IPS-18a (cell line): ENCODE data around the gene ZNF771.

ENCODE experiments used
- H3K27ac ChIP-seq: one replicate; pipeline ENCODE4 v1.5.1; 2013; ENCODE audit warnings: low read length
- H3K27me3 ChIP-seq: one replicate; pipeline ENCODE4 v1.6.1; 2013; ENCODE audit warnings: mild to moderate bottlenecking, low read length; ENCODE audit not compliant: control insufficient read depth, insufficient read depth
- H3K36me3 ChIP-seq: one replicate; pipeline ENCODE4 v1.6.1; 2013; ENCODE audit warnings: low read depth, low read length; ENCODE audit not compliant: control insufficient read depth
- H3K4me1 ChIP-seq: one replicate; pipeline ENCODE4 v1.6.1; 2013; ENCODE audit warnings: low read depth, low read length; ENCODE audit not compliant: control insufficient read depth
- H3K4me3 ChIP-seq: one replicate; pipeline ENCODE4 v1.5.1; 2013; ENCODE audit warnings: low read length
- H3K9ac ChIP-seq: one replicate; pipeline ENCODE4 v1.6.1; 2013; ENCODE audit warnings: mild to moderate bottlenecking, low read length, moderate library complexity
- H3K9me3 ChIP-seq: one replicate; pipeline ENCODE4 v1.6.1; 2013; ENCODE audit warnings: low read depth, low read length; ENCODE audit not compliant: control insufficient read depth

The ZNF771 gene

DNA sequence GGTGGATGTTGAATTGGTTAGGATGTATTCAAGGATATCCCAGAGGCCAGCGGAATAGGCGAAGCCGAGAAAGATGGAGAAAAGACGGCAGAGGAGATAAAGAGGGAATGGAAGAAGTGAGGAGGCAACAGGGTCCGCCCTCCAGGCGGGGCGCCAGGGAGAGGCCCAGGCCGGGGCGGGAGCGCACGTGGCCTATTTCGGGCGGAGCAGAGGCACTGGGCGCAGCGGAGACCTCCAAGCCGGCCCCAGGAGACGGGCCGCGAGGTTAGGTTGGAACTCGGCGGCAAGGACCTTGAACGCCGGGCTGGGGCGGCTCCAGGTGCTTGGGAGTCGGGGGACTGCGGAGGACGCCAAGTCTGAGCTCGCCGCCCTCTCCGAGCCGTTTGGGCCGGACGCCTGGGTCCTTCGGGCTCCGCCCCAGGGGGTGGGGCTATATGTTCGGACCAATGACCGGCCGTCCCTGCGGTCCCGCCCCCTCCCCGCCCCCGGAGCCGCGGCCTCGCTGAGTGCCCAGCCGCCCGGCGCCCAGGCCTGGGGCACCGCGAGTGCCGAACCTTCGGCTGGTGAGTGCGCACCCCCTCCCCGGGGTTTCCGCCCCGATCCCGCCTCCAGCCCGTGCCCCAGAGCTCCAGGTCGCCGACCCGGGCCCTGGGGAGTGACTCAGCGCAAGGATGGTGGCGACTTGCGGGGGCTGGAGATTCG is at the start of gene ZNF771:
Gene ZNF771, plus strand, starts transcription at position 505 of the 702 bp plus-strand sequence. CDS start 448 bp downstream, outside the sequence.
- peak within 1 kb of the TSS; percentile 3 for H3K27ac ChIP-seq
- H3K9me3 ChIP-seq, result no peaks in the 10 kb centered on the region
- H3K4me3 ChIP-seq, result peak within 1 kb of the TSS; percentile 56
- peaks cover 3% of the 10 kb centered on the region for H3K4me1 ChIP-seq
- peak within 1 kb of the TSS; percentile 63 for H3K9ac ChIP-seq
- peaks cover 5% of the 10 kb centered on the region for H3K36me3 ChIP-seq
- H3K27me3 ChIP-seq, result no peaks in the 10 kb centered on the region

DNA sequence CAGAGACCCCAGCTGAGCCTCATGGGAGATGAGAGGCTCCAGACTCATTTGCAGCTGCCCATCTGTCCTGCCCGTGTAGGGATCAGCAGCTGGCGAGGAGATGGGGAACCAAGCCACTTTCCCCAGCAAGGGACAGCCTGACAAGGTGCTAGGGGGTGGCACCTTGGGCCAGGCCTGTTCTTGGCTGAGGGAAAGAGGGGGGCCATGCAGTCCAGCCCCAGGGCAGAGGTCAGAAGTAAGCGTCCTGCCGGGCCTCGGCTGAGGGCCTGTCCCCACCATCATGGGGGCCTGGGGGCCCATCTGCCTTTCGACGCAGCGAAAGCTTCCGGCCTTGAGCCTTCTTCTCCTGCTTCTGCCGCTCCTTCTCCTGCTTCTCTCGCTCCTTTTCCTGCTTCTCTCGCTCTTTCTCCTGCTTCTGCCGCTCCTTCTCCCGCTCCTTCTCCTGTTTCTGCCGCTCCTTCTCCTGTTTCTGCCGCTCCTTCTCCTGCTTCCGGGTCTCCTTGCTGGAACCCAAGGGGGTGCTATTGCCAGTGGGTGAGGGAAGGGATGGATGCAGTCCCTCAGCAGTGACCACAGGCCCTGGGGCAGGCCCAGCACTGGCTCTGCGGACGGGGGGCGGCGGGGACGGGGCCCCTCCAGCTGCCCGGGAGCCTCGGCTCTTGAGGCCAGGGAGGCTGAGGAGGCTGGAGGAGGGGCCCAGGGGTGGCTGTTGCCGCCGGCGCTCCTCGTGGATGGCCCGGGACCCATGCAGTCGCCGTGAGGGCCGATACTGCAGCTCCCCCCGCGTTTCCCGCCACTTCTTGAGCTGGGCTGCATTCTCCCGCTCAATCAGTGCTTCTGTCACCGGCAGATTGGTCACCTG is 49.5 kb upstream of the ZNF771 start:
- H3K9me3 ChIP-seq, result no peaks in the 10 kb centered on the region
- no peak overlapping the region for H3K27ac ChIP-seq
- H3K27me3 ChIP-seq, result no peaks in the 10 kb centered on the region
- peaks cover 4% of the 10 kb centered on the region for H3K4me1 ChIP-seq
- H3K9ac ChIP-seq, result no peak overlapping the region
- H3K36me3 ChIP-seq, result peaks cover 5% of the 10 kb centered on the region
- H3K4me3 ChIP-seq, result no peak overlapping the region

DNA sequence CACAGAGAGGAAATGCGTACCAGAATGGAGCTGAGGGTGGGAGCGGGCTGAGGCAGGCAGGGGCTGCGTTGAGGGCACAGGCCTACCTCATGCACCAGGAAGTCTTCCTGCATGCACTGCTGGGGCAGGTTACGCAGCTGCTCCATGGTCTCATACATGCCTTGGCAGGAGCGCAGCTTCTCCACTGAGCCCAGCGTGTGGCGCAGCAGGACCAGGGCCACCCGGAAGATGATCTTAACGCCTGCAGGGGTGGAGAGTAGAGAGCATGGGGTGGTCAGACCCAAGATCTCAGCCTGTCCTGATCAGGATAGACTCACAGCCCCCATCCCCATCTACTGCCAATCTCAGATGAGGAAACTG is 48.8 kb upstream of the ZNF771 start:
- Histone ChIP-seq H3K27ac (no peak overlapping the region), H3K9me3 (no peaks in the 10 kb centered on the region), H3K36me3 (no peaks in the 10 kb centered on the region), H3K4me3 (no peak overlapping the region), H3K4me1 (peaks cover 4% of the 10 kb centered on the region), H3K9ac (no peak overlapping the region), H3K27me3 (no peaks in the 10 kb centered on the region)

DNA sequence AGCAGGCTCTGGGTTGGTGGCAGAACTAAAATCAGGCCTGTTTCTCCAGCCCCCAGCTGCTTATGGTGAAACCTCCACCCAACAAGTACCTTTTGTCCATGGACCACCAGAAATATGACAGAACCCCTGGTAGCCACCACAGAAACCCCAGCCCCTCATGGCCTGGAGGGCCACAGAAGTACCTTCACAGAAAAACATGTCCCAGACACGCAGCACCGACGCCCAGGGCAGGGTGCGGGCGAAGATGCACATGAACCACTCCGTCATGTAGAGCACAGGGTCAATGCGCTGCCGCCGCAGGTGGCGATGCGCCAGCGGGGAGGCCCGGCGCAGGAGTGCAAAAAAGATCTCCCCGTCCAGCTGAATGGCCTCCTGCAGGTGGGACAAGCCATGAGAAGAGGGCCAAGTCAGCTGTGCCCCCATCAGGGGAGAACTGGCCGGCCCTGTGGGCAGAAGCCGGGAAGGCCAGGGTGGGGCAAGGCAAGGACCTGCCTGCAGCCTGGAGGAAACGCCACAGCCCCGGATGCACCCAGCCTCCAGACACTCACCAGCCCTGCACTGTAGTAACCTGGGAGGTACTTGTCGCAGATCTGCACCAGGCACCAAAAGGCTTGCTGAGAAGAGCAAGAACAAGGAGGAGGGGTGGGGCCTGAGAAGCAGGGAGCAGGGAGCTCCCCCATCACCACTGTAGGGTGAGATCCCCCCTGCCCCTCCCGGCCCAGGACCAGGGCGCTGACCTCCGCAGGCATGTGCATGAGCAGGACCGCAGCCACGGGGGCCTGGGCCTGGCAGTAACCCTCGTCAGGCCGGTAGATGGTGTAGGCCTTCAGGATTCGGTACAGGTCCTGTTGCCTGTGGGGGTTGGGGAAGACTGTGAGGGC is 48.2 kb upstream of the ZNF771 start:
- no peak overlapping the region for H3K9ac ChIP-seq
- H3K4me1 ChIP-seq, result no peaks in the 10 kb centered on the region
- no peaks in the 10 kb centered on the region for H3K9me3 ChIP-seq
- H3K36me3 ChIP-seq, result no peaks in the 10 kb centered on the region
- H3K4me3 ChIP-seq, result no peak overlapping the region
- no peaks in the 10 kb centered on the region for H3K27me3 ChIP-seq
- H3K27ac ChIP-seq, result no peak overlapping the region

DNA sequence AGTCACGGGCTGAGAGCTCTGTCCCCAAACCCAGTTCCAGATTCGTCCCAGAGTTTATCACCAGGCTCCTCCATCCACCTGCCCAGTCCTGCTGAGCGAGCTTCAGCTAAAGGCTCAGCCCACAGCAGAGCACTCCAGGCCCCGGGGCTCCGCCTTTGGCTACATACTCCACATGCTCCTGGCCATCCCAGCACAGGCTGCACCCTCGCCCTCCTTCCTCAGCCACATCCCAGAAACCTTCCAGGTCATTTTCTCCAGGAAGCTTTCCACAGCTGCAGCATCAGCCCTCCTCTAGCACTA is 47.6 kb upstream of the ZNF771 start:
- no peaks in the 10 kb centered on the region for H3K9me3 ChIP-seq
- no peaks in the 10 kb centered on the region for H3K4me1 ChIP-seq
- H3K27me3 ChIP-seq, result no peaks in the 10 kb centered on the region
- H3K4me3 ChIP-seq, result no peak overlapping the region
- no peaks in the 10 kb centered on the region for H3K36me3 ChIP-seq
- no peak overlapping the region for H3K9ac ChIP-seq
- no peak overlapping the region for H3K27ac ChIP-seq

DNA sequence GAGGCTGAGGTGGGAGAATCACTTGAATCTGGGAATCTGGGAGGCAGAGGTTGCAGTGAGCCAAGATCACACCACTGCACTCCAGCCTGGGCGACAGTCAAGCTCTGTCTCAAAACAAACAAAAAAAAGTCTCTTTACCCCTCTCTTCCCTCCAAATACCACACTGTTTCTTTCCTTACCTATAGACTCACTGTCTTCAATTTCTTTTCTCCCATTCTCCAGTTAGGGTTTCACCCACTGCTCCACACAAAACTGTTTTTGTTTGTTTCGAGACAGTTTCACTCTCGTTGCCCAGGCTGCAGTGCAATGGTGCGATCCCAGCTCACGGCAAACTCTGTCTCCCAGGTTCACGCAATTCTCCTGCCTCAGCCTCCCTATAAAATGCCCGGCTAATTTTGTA is 46.2 kb upstream of the ZNF771 start:
- H3K4me1 ChIP-seq, result no peaks in the 10 kb centered on the region
- no peak overlapping the region for H3K27ac ChIP-seq
- H3K9me3 ChIP-seq, result no peaks in the 10 kb centered on the region
- no peak overlapping the region for H3K4me3 ChIP-seq
- peaks cover 3% of the 10 kb centered on the region for H3K36me3 ChIP-seq
- no peaks in the 10 kb centered on the region for H3K27me3 ChIP-seq
- no peak overlapping the region for H3K9ac ChIP-seq

DNA sequence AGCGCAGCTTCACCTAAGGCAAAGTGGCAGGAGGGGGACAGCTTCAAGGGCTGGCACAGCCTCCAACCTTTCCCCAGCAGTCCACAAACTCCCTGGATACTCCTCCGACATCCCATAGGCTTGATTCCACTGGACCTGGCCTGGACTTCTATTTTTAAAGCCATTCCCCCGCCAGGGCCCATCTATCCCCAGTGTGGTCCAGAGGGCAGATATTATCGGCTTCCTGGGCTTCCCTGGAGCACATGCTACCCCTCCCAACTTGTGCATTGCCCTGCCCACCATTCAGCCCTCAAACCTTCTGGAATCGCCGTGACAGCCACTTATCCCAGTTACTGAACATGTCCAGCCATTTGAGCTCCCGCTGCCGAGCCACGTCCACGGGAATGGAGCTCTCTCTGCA is 42.2 kb upstream of the ZNF771 start:
- Histone ChIP-seq H3K36me3 (peaks cover 3% of the 10 kb centered on the region), H3K9ac (no peak overlapping the region), H3K9me3 (no peaks in the 10 kb centered on the region), H3K4me3 (no peak overlapping the region), H3K4me1 (peaks cover 5% of the 10 kb centered on the region), H3K27ac (no peak overlapping the region), H3K27me3 (no peaks in the 10 kb centered on the region)

DNA sequence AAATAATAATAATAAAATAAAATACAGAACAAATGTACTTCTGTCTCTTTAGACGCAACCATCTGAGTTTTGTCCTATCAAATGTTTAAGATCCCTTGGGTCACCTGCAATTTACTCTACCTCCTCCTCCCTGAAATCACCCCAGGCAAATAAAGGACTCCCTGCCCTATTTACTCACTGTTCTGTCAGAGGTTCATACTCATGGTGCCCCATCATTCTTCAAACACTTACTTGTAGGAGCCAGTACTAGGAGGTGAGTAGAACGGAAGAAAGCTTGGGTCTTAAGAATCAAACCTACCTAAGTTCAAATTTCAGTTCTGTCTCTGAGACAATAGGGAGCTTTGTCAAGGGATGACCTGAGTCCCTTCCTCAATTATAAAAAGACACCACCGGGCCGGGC is 40.9 kb upstream of the ZNF771 start:
- H3K4me3 ChIP-seq, result no peak overlapping the region
- no peaks in the 10 kb centered on the region for H3K9me3 ChIP-seq
- H3K9ac ChIP-seq, result no peak overlapping the region
- peaks cover 7% of the 10 kb centered on the region for H3K4me1 ChIP-seq
- H3K27ac ChIP-seq, result no peak overlapping the region
- H3K36me3 ChIP-seq, result peaks cover 3% of the 10 kb centered on the region
- no peaks in the 10 kb centered on the region for H3K27me3 ChIP-seq

DNA sequence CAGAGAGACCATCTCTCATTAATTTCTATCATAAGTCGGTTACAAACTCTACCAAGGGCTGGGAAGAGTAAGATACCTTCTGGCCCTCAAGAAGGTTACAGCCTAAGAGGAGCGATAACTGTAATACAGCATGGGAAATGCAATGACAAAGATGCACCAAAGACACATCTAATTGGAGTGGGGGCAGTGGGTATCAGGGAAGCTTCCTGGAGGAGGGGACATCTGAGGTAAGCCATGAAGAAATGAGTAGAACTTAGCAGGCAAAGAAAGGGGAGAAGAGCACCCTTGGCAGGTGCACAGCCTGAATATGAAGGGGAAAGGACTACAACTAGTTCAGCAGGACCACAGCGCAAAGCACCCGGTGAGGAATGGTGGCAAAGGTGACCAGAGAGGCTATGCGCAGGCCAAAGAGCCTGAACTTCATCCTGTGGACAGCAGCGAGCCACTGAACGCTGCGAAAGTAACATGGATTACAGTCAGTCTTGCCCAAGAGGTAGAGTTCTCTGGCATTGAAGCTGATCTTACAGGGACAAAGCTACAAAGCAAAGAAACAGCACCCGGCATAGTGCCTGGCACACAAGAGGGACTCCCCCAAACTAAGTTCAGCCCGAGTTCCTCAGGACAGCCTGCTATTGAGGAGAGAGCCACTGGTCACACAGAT is 39.9 kb upstream of the ZNF771 start:
- Histone ChIP-seq H3K27me3 (no peaks in the 10 kb centered on the region), H3K4me3 (peak overlapping the region; percentile 50), H3K27ac (no peak overlapping the region), H3K4me1 (peaks cover 9% of the 10 kb centered on the region), H3K9me3 (no peaks in the 10 kb centered on the region), H3K36me3 (peaks cover 3% of the 10 kb centered on the region), H3K9ac (no peak overlapping the region)

DNA sequence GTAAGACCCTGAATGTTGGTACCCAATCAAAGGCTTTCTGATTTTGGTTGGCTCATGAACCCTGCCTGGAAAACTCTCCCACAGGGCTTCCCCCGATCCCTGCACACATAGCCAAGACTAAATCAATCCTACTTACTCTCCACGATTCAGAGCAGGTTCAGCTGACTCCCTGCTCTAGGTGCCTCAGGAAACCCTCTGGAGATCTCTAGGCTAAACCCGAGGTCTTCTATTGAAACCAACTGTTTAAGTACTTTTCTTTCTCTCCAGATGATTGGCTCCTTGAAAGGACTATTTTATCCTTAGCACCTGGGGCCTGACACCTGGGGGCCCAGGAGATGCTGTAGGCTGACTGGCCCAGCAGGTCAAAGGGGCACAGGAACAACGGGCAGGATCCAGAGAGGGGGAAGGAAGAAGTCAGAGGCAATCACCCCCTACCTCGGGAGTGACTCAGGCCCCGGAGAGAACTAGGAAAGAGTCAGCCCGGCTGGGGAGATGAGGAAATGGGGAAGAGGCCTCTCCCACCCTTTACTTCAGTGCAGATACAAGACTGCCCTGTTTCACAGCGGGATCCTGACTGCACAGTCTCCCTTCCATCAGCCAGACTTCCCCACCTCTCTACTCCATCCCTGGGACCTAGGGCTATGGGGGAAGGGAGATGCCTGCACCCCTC is 39.1 kb upstream of the ZNF771 start:
- Histone ChIP-seq H3K9ac (no peak overlapping the region), H3K4me3 (peak overlapping the region; percentile 50), H3K4me1 (peaks cover 9% of the 10 kb centered on the region), H3K27me3 (no peaks in the 10 kb centered on the region), H3K9me3 (no peaks in the 10 kb centered on the region), H3K27ac (no peak overlapping the region), H3K36me3 (peaks cover 3% of the 10 kb centered on the region)

DNA sequence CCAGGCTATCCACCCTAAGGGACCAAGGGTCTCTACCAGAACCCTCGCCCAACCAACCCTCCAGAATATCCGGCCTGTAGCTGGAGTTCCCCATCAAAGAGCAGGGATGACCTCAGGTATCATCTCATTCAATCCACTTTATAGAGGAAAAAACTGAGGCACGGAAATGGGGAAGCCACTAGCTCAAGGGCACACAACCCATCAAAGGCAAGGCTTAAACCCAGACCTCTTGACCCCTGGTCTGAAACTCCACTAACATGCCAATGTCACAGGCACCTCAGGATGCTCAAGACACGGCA is 38.7 kb upstream of the ZNF771 start:
- Histone ChIP-seq H3K4me1 (peaks cover 9% of the 10 kb centered on the region), H3K27me3 (no peaks in the 10 kb centered on the region), H3K9me3 (no peaks in the 10 kb centered on the region), H3K36me3 (peaks cover 3% of the 10 kb centered on the region), H3K27ac (no peak overlapping the region), H3K4me3 (peak overlapping the region; percentile 50), H3K9ac (no peak overlapping the region)
